HCT116 (cell line): Measurements from ENCODE around the gene SMARCE1. TPM values are rescaled to one million over a fixed set of nuclear protein-coding genes. Genes with fewer than 3 reads are reported as not detected.

Experiments
- ATAC-seq: fragments of 200-7000 bp; cut with Tn5 transposase; 2 replicates; pipeline ENCODE4 v1.9.1; 2020; ENCODE audit warnings: mild to moderate bottlenecking, moderate library complexity
- BruUV-seq: library from RNA; stranded (reverse); fragments of 400-500 nt; replicated peaks from 2 replicates; lab custom pipeline; 2021; lab: Mats Ljungman, UMichigan
- CTCF ChIA-PET: fragments of 300-600 bp; sonication (Branson Sonifier 250); formaldehyde crosslinking; loops from one replicate; lab custom pipeline; 2021; ENCODE audit warnings: antibody characterized with exemption; lab: Charles Lee
- POLR2A ChIA-PET: fragments of 300-600, 350-600 bp; sonication (Branson Sonifier 250); formaldehyde crosslinking; loops from one replicate; lab custom pipeline; 2021; ENCODE audit warnings: antibody characterized with exemption; lab: Charles Lee
- RAD21 ChIA-PET, 2 experiments: fragments of 300-600 bp; sonication (Branson Sonifier 250); formaldehyde crosslinking; loops; one replicate each; lab custom pipeline; 2023; ENCODE audit warnings: low total read pairs in 2 of 2; ENCODE audit not compliant: uncharacterized antibody in 2 of 2, unreplicated experiment in 2 of 2, low non-redundant PET in 1 of 2; lab: Charles Lee
- DNase-seq: peaks from one replicate; pipeline ENCODE4 v3.0.0-alpha.2; 2010; ENCODE audit warnings: low read depth, low spot score
- H2AFZ ChIP-seq: fragments of 200-600 bp; shearing (Covaris generic), sonication (generic); 2 replicates; pipeline ENCODE4 v1.6.1; 2017; ENCODE audit warnings: low read depth, mixed run types, mixed read lengths, antibody characterized with exemption, low read length; ENCODE audit not compliant: poor library complexity, severe bottlenecking
- H3K27ac ChIP-seq: 2 replicates; pipeline ENCODE4 v1.5.1; 2012; ENCODE audit warnings: low read depth, low read length
- H3K27me3 ChIP-seq: fragments of 200-600 bp; sonication (generic); 2 replicates; pipeline ENCODE4 v1.6.1; 2016; ENCODE audit warnings: mixed run types, low read length, mixed read lengths; ENCODE audit not compliant: insufficient read depth
- H3K36me3 ChIP-seq, 2 experiments: fragments of 200-500 bp in 1 of 2; fragments of 200-600 bp in 1 of 2; sonication (Bioruptor generic) in 1 of 2; sonication (generic) in 1 of 2; 2 replicates each; pipeline versions ENCODE4 v1.5.1 to v1.6.1; 2014 to 2016; ENCODE audit warnings: low read length in 2 of 2, inconsistent platforms in 1 of 2, mixed read lengths in 1 of 2, mixed run types in 1 of 2; ENCODE audit not compliant: insufficient read depth in 2 of 2, control insufficient read depth in 1 of 2
- H3K4me1 ChIP-seq, 2 experiments: fragments of 200-600 bp in 1 of 2; sonication (generic) in 1 of 2; 2 replicates each; pipeline versions ENCODE4 v1.5.1 to v1.6.1; 2012 to 2017; ENCODE audit warnings: low read length in 2 of 2, inconsistent platforms in 1 of 2, mild to moderate bottlenecking in 1 of 2, mixed read lengths in 1 of 2, mixed run types in 1 of 2, moderate library complexity in 1 of 2; ENCODE audit not compliant: insufficient read depth in 2 of 2, control insufficient read depth in 1 of 2
- H3K4me2 ChIP-seq: fragments of 200-600 bp; sonication (generic); 2 replicates; pipeline ENCODE4 v1.6.1; 2017; ENCODE audit warnings: mixed run types, low read length, mixed read lengths
- H3K4me3 ChIP-seq, 2 experiments: fragments of 200-600 bp in 1 of 2; sonication (generic) in 1 of 2; replicated peaks in 1 of 2; 2 replicates each; pipeline ENCODE4 v1.5.1; 2011 to 2016; ENCODE audit warnings: low read length in 2 of 2, control low read depth in 1 of 2, low read depth in 1 of 2, mild to moderate bottlenecking in 1 of 2, mixed read lengths in 1 of 2, mixed run types in 1 of 2
- H3K79me2 ChIP-seq: fragments of 200-600 bp; sonication (generic); 2 replicates; pipeline ENCODE4 v1.6.1; 2017; ENCODE audit warnings: mild to moderate bottlenecking, mixed run types, low read length, moderate library complexity, mixed read lengths; ENCODE audit not compliant: insufficient read depth
- H3K9ac ChIP-seq: fragments of 200-600 bp; sonication (generic); 2 replicates; pipeline ENCODE4 v1.6.1; 2016; ENCODE audit warnings: low read length, mixed read lengths
- H3K9me2 ChIP-seq: fragments of 200-600 bp; sonication (generic), shearing (Covaris generic); 2 replicates; pipeline ENCODE4 v1.6.1; 2017; ENCODE audit warnings: mixed run types, mild to moderate bottlenecking, moderate library complexity; ENCODE audit not compliant: insufficient read depth
- H3K9me3 ChIP-seq, 2 experiments: fragments of 200-500 bp in 1 of 2; fragments of 200-600 bp in 1 of 2; sonication (Bioruptor generic) in 1 of 2; sonication (generic) in 1 of 2; 2 replicates each; pipeline ENCODE4 v1.6.1; 2014 to 2017; ENCODE audit warnings: low read length in 2 of 2, mixed read lengths in 2 of 2, inconsistent platforms in 1 of 2, low read depth in 1 of 2, mild to moderate bottlenecking in 1 of 2, mixed run types in 1 of 2, moderate library complexity in 1 of 2; ENCODE audit not compliant: control insufficient read depth in 1 of 2, insufficient read depth in 1 of 2
- H4K20me1 ChIP-seq: fragments of 200-600 bp; sonication (generic), shearing (Covaris generic); 2 replicates; pipeline ENCODE4 v1.6.1; 2017; ENCODE audit warnings: mixed run types, mild to moderate bottlenecking, moderate library complexity; ENCODE audit not compliant: insufficient read depth
- CBX3 ChIP-seq: IDR thresholded peaks from 2 replicates; pipeline ENCODE4 v1.6.1; 2012; ENCODE audit warnings: low read depth
- CEBPB ChIP-seq: IDR thresholded peaks from 2 replicates; pipeline ENCODE4 v1.6.1; 2012; ENCODE audit warnings: low read depth
- ELF1 ChIP-seq: IDR thresholded peaks from 2 replicates; pipeline ENCODE4 v1.6.1; 2012; ENCODE audit warnings: low read depth, borderline replicate concordance
- EZH2 ChIP-seq: fragments of 200-600 bp; sonication (generic); IDR thresholded peaks from 2 replicates; pipeline ENCODE4 v1.6.1; 2017; ENCODE audit warnings: antibody characterized with exemption, mixed run types
- EZH2phosphoT487 ChIP-seq: fragments of 200-600 bp; IDR thresholded peaks from 2 replicates; pipeline ENCODE4 v1.6.1; 2018; ENCODE audit warnings: antibody characterized with exemption, borderline replicate concordance
- FOSL1 ChIP-seq: IDR thresholded peaks from 2 replicates; pipeline ENCODE4 v1.6.1; 2012; ENCODE audit warnings: low read depth
- POLR2A ChIP-seq: IDR thresholded peaks from 2 replicates; pipeline ENCODE4 v1.7.0; 2011; ENCODE audit warnings: borderline replicate concordance; ENCODE audit not compliant: insufficient read depth, insufficient read length; ENCODE audit errors: extremely low read depth
- POLR2AphosphoS5 ChIP-seq: IDR thresholded peaks from 2 replicates; pipeline ENCODE4 v1.6.1; 2011; ENCODE audit warnings: mild to moderate bottlenecking, low read depth, low read length, moderate library complexity
- RAD21 ChIP-seq: IDR thresholded peaks from 2 replicates; pipeline ENCODE4 v1.6.1; 2012; ENCODE audit warnings: low read depth, mild to moderate bottlenecking
- SP1 ChIP-seq: IDR thresholded peaks from 2 replicates; pipeline ENCODE4 v1.6.1; 2012; ENCODE audit warnings: low read depth
- SRF ChIP-seq: IDR thresholded peaks from 2 replicates; pipeline ENCODE4 v1.6.1; 2012; ENCODE audit warnings: low read depth
- TCF7L2 ChIP-seq: IDR thresholded peaks from 2 replicates; pipeline ENCODE4 v1.7.0; 2011; ENCODE audit warnings: borderline replicate concordance, inconsistent platforms; ENCODE audit not compliant: insufficient read depth, insufficient read length; ENCODE audit errors: extremely low read depth
- YY1 ChIP-seq: IDR thresholded peaks from 2 replicates; pipeline ENCODE4 v1.6.1; 2011; ENCODE audit warnings: low read length, low read depth, moderate library complexity, mild to moderate bottlenecking; ENCODE audit not compliant: insufficient replicate concordance; ENCODE audit errors: extremely low read depth
- ZFX ChIP-seq: fragments of 450-650 bp; IDR thresholded peaks from 2 replicates; pipeline ENCODE4 v1.6.1; 2017
- ZNF274 ChIP-seq: fragments of 200-500 bp; sonication (Bioruptor generic); IDR thresholded peaks from 2 replicates; pipeline ENCODE4 v1.6.1; 2014; ENCODE audit warnings: mild to moderate bottlenecking, low read depth, low read length, inconsistent platforms
- intact Hi-C: fragments of 100-400 bp; cut with micrococcal nuclease; formaldehyde crosslinking; loops from 2 replicates; pipeline ENCODE4 v1.10.0; 2022
- total RNA-seq: library from RNA; stranded (reverse); gene quantifications from one replicate; pipeline ENCODE4 v1.2.1, GENCODE V29; 2021; ENCODE audit not compliant: unreplicated experiment
- TF ChIP-seq, protein P1 (sequence below): IDR thresholded peaks from 2 replicates; pipeline ENCODE4 v1.6.1; 2012; ENCODE audit warnings: low read depth
- TF ChIP-seq, protein P2 (sequence below), 3 experiments: fragments of 200-600 bp in 1 of 3; sonication (generic) in 1 of 3; IDR thresholded peaks in 2 of 3; conservative IDR thresholded peaks in 1 of 3; 2 replicates each; pipeline ENCODE4 v1.5.1; 2012 to 2017; ENCODE audit warnings: low read depth in 2 of 3, low read length in 2 of 3, antibody characterized with exemption in 1 of 3, borderline replicate concordance in 1 of 3, control low read depth in 1 of 3, mild to moderate bottlenecking in 1 of 3, mixed read lengths in 1 of 3, mixed run types in 1 of 3, moderate library complexity in 1 of 3; ENCODE audit not compliant: insufficient read depth in 1 of 3
- TF ChIP-seq, protein P3 (sequence below): IDR thresholded peaks from 2 replicates; pipeline ENCODE4 v1.6.1; 2012
- TF ChIP-seq, protein P4 (sequence below): IDR thresholded peaks from 2 replicates; pipeline ENCODE4 v1.6.1; 2012

Gene SMARCE1
- total RNA-seq, 1 experiment from 2014 or later: 136 TPM

DNA sequence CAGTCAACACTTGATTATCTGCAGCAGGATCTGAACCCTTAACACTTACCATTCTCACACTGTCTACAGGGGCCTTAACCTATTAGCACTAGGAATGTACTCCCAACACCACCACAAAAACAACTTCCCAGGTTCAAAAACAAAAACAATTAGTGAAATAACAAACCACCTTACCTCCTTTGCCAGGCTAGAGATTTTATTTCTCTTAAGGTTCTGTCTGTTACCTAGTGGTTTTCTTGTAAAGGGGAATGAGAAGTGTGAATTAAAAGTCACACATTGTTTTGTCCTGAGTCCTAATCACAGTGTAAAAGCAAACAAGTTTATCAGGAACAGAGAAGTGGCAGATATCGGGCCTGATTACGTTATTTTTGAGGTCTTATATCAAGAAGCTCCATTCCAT lies 9.7 kb downstream of the SMARCE1 start:
- H3K4me1 ChIP-seq: no peaks in the 10 kb centered on the region
- H3K27me3 ChIP-seq: no peaks in the 10 kb centered on the region
- no peak overlapping the region for H3K9ac ChIP-seq
- H3K4me2 ChIP-seq: no peak overlapping the region
- TF ChIP-seq SP1: no peak
- TF ChIP-seq ELF1: no peak
- no peak for TF ChIP-seq TCF7L2
- TF ChIP-seq, protein P1, sequence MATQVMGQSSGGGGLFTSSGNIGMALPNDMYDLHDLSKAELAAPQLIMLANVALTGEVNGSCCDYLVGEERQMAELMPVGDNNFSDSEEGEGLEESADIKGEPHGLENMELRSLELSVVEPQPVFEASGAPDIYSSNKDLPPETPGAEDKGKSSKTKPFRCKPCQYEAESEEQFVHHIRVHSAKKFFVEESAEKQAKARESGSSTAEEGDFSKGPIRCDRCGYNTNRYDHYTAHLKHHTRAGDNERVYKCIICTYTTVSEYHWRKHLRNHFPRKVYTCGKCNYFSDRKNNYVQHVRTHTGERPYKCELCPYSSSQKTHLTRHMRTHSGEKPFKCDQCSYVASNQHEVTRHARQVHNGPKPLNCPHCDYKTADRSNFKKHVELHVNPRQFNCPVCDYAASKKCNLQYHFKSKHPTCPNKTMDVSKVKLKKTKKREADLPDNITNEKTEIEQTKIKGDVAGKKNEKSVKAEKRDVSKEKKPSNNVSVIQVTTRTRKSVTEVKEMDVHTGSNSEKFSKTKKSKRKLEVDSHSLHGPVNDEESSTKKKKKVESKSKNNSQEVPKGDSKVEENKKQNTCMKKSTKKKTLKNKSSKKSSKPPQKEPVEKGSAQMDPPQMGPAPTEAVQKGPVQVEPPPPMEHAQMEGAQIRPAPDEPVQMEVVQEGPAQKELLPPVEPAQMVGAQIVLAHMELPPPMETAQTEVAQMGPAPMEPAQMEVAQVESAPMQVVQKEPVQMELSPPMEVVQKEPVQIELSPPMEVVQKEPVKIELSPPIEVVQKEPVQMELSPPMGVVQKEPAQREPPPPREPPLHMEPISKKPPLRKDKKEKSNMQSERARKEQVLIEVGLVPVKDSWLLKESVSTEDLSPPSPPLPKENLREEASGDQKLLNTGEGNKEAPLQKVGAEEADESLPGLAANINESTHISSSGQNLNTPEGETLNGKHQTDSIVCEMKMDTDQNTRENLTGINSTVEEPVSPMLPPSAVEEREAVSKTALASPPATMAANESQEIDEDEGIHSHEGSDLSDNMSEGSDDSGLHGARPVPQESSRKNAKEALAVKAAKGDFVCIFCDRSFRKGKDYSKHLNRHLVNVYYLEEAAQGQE: no peak
- no peak for TF ChIP-seq RAD21
- TF ChIP-seq EZH2phosphoT487: no peak
- TF ChIP-seq, protein P2, sequence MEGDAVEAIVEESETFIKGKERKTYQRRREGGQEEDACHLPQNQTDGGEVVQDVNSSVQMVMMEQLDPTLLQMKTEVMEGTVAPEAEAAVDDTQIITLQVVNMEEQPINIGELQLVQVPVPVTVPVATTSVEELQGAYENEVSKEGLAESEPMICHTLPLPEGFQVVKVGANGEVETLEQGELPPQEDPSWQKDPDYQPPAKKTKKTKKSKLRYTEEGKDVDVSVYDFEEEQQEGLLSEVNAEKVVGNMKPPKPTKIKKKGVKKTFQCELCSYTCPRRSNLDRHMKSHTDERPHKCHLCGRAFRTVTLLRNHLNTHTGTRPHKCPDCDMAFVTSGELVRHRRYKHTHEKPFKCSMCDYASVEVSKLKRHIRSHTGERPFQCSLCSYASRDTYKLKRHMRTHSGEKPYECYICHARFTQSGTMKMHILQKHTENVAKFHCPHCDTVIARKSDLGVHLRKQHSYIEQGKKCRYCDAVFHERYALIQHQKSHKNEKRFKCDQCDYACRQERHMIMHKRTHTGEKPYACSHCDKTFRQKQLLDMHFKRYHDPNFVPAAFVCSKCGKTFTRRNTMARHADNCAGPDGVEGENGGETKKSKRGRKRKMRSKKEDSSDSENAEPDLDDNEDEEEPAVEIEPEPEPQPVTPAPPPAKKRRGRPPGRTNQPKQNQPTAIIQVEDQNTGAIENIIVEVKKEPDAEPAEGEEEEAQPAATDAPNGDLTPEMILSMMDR (IDR thresholded peaks at IDR 0.05 in 2 of 3, conservative IDR thresholded peaks at IDR 0.05 in 1 of 3; ENCODE audit: borderline replicate concordance in 1 of 3, insufficient read depth in 1 of 3, low read depth in 2 of 3, low read length in 2 of 3): no peak
- TF ChIP-seq SRF: no peak
- TF ChIP-seq, protein P3, sequence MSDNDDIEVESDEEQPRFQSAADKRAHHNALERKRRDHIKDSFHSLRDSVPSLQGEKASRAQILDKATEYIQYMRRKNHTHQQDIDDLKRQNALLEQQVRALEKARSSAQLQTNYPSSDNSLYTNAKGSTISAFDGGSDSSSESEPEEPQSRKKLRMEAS: no peak
- TF ChIP-seq POLR2AphosphoS5: no peak
- no peak for TF ChIP-seq FOSL1
- no peak for TF ChIP-seq CBX3
- TF ChIP-seq EZH2: no peak
- no peak for TF ChIP-seq ZFX
- TF ChIP-seq CEBPB: no peak
- TF ChIP-seq, protein P4, sequence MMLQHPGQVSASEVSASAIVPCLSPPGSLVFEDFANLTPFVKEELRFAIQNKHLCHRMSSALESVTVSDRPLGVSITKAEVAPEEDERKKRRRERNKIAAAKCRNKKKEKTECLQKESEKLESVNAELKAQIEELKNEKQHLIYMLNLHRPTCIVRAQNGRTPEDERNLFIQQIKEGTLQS: no peak
- no peak for TF ChIP-seq ZNF274
- TF ChIP-seq YY1: no peak
- no peak for TF ChIP-seq POLR2A
- no peak overlapping the region for H3K4me3 ChIP-seq
- BruUV-seq: no TSS peak
- ChIA-PET CTCF (no interaction called here), RAD21 (no interaction called here), POLR2A (no interaction called here)
- peaks cover 67 to 75% of the 10 kb centered on the region in 2 experiments for H3K36me3 ChIP-seq
- no peaks in the 10 kb centered on the region for H4K20me1 ChIP-seq
- no peak overlapping the region for H2AFZ ChIP-seq
- H3K27ac ChIP-seq: no peak overlapping the region
- ATAC-seq (no peak), DNase-seq (no peak)
- peaks cover 56% of the 10 kb centered on the region for H3K79me2 ChIP-seq
- no peaks in the 10 kb centered on the region for H3K9me3 ChIP-seq
- intact Hi-C loops: no loop called here
- no peaks in the 10 kb centered on the region for H3K9me2 ChIP-seq
